Suprapubic skin (tissue), 4 donors: Measurements from ENCODE around the gene TUBA4B. TPM values are rescaled to one million over a fixed set of nuclear protein-coding genes. Genes with fewer than 3 reads are reported as not detected.

Source experiments
- DNase-seq, 2 donors: peaks; one replicate each; pipeline ENCODE4 v3.0.0-alpha.2; 2019; ENCODE audit warnings: low spot score in 2 of 2
- H3K27ac ChIP-seq: fragments of 200-600 bp; sonication (generic); one replicate; pipeline ENCODE4 v1.5.1; 2019
- H3K27me3 ChIP-seq: fragments of 200-600 bp; sonication (generic); one replicate; pipeline ENCODE4 v1.5.1; 2019
- H3K36me3 ChIP-seq: fragments of 200-600 bp; sonication (generic); one replicate; pipeline ENCODE4 v1.5.1; 2019
- H3K4me1 ChIP-seq: fragments of 200-600 bp; sonication (generic); one replicate; pipeline ENCODE4 v1.5.1; 2019
- H3K4me3 ChIP-seq: fragments of 200-600 bp; sonication (generic); one replicate; pipeline ENCODE4 v1.5.1; 2019; ENCODE audit warnings: mild to moderate bottlenecking
- H3K9me3 ChIP-seq: fragments of 200-600 bp; sonication (generic); one replicate; pipeline ENCODE4 v1.5.1; 2019
- EP300 ChIP-seq: sonication (generic); formaldehyde crosslinking; IDR thresholded peaks from one replicate; pipeline ENCODE4 v1.6.1; 2017; ENCODE audit warnings: antibody characterized with exemption
- POLR2A ChIP-seq, 2 donors: fragments of 450-650 bp; IDR thresholded peaks; one replicate each; pipeline ENCODE4 v1.6.1; 2017; ENCODE audit warnings: antibody characterized with exemption in 2 of 2, mild to moderate bottlenecking in 2 of 2, moderate library complexity in 2 of 2
- POLR2AphosphoS5 ChIP-seq, 3 donors: sonication (generic); formaldehyde crosslinking; IDR thresholded peaks; one replicate each; pipeline ENCODE4 v1.6.1; 2017; ENCODE audit warnings: antibody characterized with exemption in 3 of 3
- WGBS: methylation state at CpG from one replicate; pipeline ENCODE4 v1.1.5; 2018; 5-methylcytosine and 5-hydroxymethylcytosine counted together
- total RNA-seq, 4 donors: library from RNA; depleted of rRNA; stranded (reverse); fragments of >200 nt; gene quantifications; one replicate each; pipeline ENCODE4 v1.1.0, GENCODE V29; 2016
- TF ChIP-seq, protein P1 (sequence below), 2 donors: fragments of 200-600 bp in 1 of 2; fragments of 450-650 bp in 1 of 2; sonication (generic) in 1 of 2; IDR thresholded peaks; one replicate each; pipeline ENCODE4 v1.5.1; 2016 to 2019; ENCODE audit warnings: antibody characterized with exemption in 2 of 2, mild to moderate bottlenecking in 1 of 2, moderate library complexity in 1 of 2

TUBA4B gene
- total RNA-seq, 4 donors from 2014 or later: not detected

DNA sequence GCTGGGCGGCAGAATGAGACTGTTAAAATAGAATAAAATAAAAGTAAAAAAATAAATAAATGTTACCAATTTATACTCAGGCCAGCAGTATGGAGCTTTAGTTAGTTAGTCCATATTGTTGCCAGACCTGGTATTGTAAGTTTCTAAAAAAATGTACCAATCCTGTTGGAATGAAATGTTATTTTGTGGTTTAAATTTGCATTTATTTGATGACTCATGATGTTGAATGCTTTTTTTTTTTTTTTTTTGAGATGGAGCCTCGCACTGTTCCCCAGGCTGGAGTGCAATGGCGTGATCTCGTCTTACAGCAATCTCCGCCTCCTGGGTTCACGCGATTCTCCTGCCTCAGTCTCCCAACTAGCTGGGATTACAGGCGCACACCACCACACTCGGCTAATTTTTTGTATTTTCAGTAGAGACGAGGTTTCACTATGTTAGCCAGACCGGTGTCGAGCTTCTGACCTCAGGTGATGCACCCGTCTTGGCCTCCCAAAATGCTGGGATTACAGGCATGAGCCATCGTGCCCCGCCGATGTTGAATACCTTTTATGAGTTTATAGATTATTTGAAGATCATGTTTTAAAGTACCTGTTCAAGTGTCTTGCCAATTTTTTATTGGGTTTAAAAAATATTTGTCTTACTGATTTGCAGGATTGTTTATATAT, 61.9 kb downstream of the TUBA4B start:
- no peaks in the 10 kb centered on the region for H3K4me1 ChIP-seq
- TF ChIP-seq, protein P1, sequence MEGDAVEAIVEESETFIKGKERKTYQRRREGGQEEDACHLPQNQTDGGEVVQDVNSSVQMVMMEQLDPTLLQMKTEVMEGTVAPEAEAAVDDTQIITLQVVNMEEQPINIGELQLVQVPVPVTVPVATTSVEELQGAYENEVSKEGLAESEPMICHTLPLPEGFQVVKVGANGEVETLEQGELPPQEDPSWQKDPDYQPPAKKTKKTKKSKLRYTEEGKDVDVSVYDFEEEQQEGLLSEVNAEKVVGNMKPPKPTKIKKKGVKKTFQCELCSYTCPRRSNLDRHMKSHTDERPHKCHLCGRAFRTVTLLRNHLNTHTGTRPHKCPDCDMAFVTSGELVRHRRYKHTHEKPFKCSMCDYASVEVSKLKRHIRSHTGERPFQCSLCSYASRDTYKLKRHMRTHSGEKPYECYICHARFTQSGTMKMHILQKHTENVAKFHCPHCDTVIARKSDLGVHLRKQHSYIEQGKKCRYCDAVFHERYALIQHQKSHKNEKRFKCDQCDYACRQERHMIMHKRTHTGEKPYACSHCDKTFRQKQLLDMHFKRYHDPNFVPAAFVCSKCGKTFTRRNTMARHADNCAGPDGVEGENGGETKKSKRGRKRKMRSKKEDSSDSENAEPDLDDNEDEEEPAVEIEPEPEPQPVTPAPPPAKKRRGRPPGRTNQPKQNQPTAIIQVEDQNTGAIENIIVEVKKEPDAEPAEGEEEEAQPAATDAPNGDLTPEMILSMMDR (IDR thresholded peaks at IDR 0.05): no peak
- TF ChIP-seq POLR2AphosphoS5 (IDR thresholded peaks at IDR 0.05): no peak
- no peak for TF ChIP-seq EP300
- TF ChIP-seq POLR2A (IDR thresholded peaks at IDR 0.05): no peak
- DNase-seq: no peak
- H3K27ac ChIP-seq: no peak overlapping the region
- H3K4me3 ChIP-seq: no peak overlapping the region
- WGBS: 88% methylated on average over 16 of the region's 16 CpGs
- no peaks in the 10 kb centered on the region for H3K9me3 ChIP-seq
- peaks cover 34% of the 10 kb centered on the region for H3K27me3 ChIP-seq
- no peaks in the 10 kb centered on the region for H3K36me3 ChIP-seq

Other genes with a start within 250 kb of the TUBA4B start
- not detected for gene CFAP65, start 211.7 kb upstream of the TUBA4B start, total RNA-seq
- gene IHH, start 192.3 kb upstream of the TUBA4B start, total RNA-seq: under 1 TPM in 2 of 4 donors, not detected in 2; 0.23 to 0.30 TPM
- 10 to 100 TPM; 15.7 to 19.2 (median 18.3) TPM for gene NHEJ1, start 92.4 kb upstream of the TUBA4B start, total RNA-seq
- gene SLC23A3, start 83.2 kb upstream of the TUBA4B start, total RNA-seq: 10 to 100 TPM in 1 of 4 donors, 1 to 10 TPM in 3; 2.4 to 12.6 (median 3.2) TPM
- gene CNPPD1, start 76.3 kb upstream of the TUBA4B start, total RNA-seq: 10 to 100 TPM; 44.9 to 70.3 (median 53.0) TPM
- 100 to 1,000 TPM in 2 of 4 donors, 10 to 100 TPM in 2; 61.0 to 106 (median 91.9) TPM for gene RETREG2, start 75.0 kb upstream of the TUBA4B start, total RNA-seq
- gene ZFAND2B, start 46.5 kb upstream of the TUBA4B start, total RNA-seq: 10 to 100 TPM; 48.1 to 84.7 (median 64.4) TPM
- gene ABCB6, start 34.3 kb upstream of the TUBA4B start, total RNA-seq: 10 to 100 TPM; 16.3 to 24.0 (median 20.7) TPM
- gene ATG9A, start 23.6 kb upstream of the TUBA4B start, total RNA-seq: 10 to 100 TPM; 60.3 to 83.9 (median 64.6) TPM
- gene ANKZF1, start 23.4 kb upstream of the TUBA4B start, total RNA-seq: 100 to 1,000 TPM in 1 of 4 donors, 10 to 100 TPM in 3; 38.6 to 252 (median 61.7) TPM
- 1 to 10 TPM; 2.5 to 9.8 (median 5.4) TPM for gene GLB1L, start 7.8 kb upstream of the TUBA4B start, total RNA-seq
- 10 to 100 TPM; 10.9 to 22.9 (median 16.1) TPM for gene STK16, start 7.8 kb upstream of the TUBA4B start, total RNA-seq
- gene TUBA4A, start 675 bp downstream of the TUBA4B start, total RNA-seq: 100 to 1,000 TPM; 194 to 530 (median 394) TPM
- gene DNAJB2, start 26.1 kb downstream of the TUBA4B start, total RNA-seq: 100 to 1,000 TPM in 2 of 4 donors, 10 to 100 TPM in 2; 91.2 to 138 (median 107) TPM
- gene PTPRN, start 56.2 kb downstream of the TUBA4B start, total RNA-seq: not detected
- gene RESP18, start 79.5 kb downstream of the TUBA4B start, total RNA-seq: not detected
- 100 to 1,000 TPM in 1 of 4 donors, 10 to 100 TPM in 3; 66.6 to 104 (median 70.5) TPM for gene DNPEP, start 134.7 kb downstream of the TUBA4B start, total RNA-seq
- 100 to 1,000 TPM in 1 of 4 donors, 10 to 100 TPM in 3; 11.4 to 100 (median 35.6) TPM for gene DES, start 165.1 kb downstream of the TUBA4B start, total RNA-seq
- gene SPEG, start 181.6 kb downstream of the TUBA4B start, total RNA-seq: 10 to 100 TPM in 1 of 4 donors, 1 to 10 TPM in 3; 6.5 to 17.2 (median 6.7) TPM
- 10 to 100 TPM; 18.3 to 31.3 (median 22.3) TPM for gene GMPPA, start 245.6 kb downstream of the TUBA4B start, total RNA-seq